ENCODE results near the gene NLGN1.

GRCh38 chr3:174191895-174192294, 794.4 kb downstream of the NLGN1 start:
- TF ChIP-seq ZBTB7A (CRISPR knock-in tag; IDR thresholded peaks at IDR 0.05) = no peak
- TF ChIP-seq ZNF224 (CRISPR knock-in tag; IDR thresholded peaks at IDR 0.05) = no peak
- no peak for TF ChIP-seq REST (IDR thresholded peaks at IDR 0.05; ENCODE audit: borderline replicate concordance in 1 of 2, low read depth in 1 of 2, low read length in 2 of 2)
- TF ChIP-seq ZNF784 (CRISPR knock-in tag; IDR thresholded peaks at IDR 0.05; ENCODE audit: borderline replicate concordance) = no peak
- no peak for TF ChIP-seq ARNT (IDR thresholded peaks at IDR 0.05)
- no peak for TF ChIP-seq ZNF577 (CRISPR knock-in tag; IDR thresholded peaks at IDR 0.05; ENCODE audit: borderline replicate concordance, low read depth)
